ENCODE data around the gene TRIM22.
"Not testable (repeated sequence)": the region's sequence is repeated elsewhere in the genome, so short reads cannot be mapped to it uniquely, and the experiment has no call there.

Gene TRIM22, protein sequence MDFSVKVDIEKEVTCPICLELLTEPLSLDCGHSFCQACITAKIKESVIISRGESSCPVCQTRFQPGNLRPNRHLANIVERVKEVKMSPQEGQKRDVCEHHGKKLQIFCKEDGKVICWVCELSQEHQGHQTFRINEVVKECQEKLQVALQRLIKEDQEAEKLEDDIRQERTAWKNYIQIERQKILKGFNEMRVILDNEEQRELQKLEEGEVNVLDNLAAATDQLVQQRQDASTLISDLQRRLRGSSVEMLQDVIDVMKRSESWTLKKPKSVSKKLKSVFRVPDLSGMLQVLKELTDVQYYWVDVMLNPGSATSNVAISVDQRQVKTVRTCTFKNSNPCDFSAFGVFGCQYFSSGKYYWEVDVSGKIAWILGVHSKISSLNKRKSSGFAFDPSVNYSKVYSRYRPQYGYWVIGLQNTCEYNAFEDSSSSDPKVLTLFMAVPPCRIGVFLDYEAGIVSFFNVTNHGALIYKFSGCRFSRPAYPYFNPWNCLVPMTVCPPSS

DNA sequence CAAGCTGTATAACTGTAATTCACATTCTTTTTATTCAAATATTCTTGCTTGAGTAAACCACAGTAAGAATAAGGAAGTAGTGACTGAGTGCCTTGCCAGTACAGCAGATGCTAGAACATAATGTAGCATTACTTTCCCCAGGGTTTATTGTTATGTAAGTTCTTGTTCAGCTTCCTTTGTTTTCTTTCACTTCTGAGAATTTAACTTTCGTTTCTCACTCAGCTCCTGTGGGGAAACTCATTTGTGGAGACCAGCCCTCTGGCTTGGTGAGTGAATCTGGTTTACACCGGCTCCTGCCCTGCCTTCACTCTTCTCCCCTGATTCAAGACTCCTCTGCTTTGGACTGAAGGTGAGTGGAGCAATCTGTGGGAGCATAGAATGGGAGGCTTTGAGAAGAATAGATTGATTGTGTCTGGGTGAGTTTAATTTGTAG, at the start of gene TRIM22:
TSS of gene TRIM22 (plus strand) at position 240 of the 433 bp plus-strand sequence. CDS start 6,443 bp downstream, outside the sequence.
- peak; percentile 26 for DNase-seq (ENCODE audit: low read depth)

DNA sequence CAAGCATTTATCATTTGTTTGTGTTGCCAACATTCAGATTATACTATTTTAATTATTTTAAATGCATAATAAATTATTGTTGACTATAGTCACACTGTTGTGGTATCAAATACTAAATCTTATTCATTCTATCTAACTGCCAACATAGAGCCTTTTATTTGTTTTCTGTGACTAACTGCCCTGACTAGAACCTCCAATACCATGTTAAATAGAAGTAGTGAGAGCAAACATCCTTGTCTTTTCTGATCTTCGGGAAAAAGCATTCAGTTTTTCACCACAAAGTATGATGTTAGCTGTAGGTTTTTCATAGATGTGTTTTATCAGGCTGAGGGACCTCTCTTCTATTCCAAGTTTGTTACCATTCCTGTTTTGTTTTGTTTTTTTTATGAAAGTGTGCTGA, 49.6 kb upstream of the TRIM22 start:
- no peak for DNase-seq (ENCODE audit: low read depth)

DNA sequence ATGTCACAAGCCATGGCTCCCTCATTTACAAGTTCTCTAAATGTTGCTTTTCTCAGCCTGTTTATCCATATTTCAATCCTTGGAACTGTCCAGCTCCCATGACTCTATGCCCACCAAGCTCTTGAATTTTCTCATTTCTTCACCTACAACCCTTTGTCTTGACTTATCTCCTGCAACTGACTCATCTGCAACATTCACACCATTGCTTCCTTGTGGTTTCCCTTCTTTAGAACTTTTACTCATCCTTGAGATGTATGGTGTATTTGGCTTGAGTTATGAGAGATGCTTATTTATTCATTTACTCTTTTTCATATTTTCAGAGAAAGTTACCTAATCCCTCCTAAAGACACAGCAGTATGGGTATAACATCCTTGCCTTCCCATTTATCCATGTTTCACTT, 46.0 kb upstream of the TRIM22 start:
- DNase-seq (ENCODE audit: low read depth): no peak

DNA sequence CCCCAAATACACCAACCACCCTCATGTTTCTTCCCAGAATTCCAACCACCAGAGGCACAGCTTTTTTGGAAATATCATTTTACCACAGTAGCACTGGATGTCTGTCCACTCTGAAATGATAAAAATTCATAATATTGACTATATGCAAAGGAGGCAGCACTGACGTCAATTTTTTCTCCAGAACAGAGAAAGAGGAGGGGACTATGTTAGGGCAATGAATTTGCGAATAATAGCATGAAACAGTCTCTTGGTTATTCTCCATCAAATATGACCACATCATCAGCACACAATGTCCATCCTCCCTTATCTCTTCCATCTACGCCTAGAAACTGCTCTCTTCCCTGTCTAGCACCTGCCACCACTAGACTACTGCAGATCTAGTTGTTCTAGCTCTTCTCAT, 43.5 kb upstream of the TRIM22 start:
- DNase-seq (ENCODE audit: low read depth): no peak

DNA sequence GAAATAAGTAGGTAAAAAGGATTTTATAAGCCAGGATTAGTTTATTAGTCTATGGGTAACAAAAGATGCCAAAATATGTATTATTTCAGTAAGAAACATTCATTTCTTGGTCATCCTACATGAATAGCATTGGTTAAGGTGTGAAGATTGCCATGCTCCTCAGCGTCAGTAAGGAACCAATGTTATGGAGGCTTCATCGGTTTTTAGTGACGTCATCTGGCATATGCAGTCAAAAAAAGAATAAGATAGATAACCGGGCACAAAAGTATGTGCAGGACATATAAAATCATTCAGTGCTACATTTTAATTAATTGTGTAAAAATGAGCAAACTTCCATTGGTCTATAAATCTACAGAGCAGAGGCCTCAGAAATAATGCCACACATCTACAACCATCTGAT, 34.1 kb upstream of the TRIM22 start:
- DNase-seq (ENCODE audit: low read depth): no peak

DNA sequence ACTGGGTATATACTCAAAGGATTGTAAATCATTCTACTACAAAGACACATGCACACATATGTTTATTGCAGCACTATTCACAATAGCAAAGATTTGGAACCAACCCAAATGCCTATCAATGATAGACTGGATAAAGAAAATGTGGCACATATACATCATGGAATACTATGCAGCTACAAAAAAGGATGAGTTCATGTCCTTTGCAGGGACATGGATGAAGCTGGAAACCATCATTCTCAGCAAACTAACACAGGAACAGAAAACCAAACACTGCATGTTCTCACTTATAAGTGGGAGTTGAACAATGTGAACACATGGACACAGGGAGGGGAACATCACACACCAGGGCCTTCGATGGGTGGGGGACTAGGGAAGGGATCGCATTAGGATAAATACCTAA, 32.6 kb upstream of the TRIM22 start:
- not testable (repeated sequence) for DNase-seq (ENCODE audit: low read depth)

DNA sequence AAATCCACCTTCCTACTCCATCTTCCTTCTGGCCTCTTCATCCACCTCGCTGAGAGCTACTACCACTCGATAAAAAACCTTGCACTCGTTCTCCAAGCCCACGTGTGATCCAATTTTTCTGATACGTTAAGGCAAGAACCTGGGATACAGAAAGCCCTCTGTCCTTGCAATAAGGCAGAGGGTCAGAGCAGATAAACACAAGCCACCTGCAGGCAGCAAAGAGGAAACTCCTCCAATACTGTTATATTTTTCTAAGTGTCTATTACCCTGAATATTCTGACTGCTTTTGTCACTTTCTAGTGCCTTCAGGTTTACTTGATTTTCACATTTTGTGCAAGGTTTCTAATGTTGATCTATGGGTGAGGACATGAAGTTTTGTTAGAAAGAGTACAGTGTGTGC, 31.3 kb upstream of the TRIM22 start:
- no peak for DNase-seq (ENCODE audit: low read depth)

DNA sequence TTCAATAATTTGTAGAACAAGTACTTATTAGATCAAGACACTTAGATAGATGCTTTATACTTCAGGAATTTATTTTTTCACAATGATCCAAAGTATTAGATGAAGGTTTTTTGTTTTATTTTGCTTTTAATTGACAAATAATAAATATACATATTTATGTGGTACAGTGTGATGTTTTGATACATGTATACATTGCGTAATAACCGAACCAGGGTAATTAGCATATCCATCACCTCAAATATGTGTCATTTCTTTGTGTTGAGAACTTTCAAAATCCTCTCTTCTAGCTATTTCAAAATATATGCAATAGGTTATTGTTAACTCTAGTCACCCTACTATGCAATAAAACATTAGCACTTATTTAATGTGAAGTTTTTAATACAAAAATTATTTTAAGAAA, 26.1 kb upstream of the TRIM22 start:
- DNase-seq (ENCODE audit: low read depth): no peak

DNA sequence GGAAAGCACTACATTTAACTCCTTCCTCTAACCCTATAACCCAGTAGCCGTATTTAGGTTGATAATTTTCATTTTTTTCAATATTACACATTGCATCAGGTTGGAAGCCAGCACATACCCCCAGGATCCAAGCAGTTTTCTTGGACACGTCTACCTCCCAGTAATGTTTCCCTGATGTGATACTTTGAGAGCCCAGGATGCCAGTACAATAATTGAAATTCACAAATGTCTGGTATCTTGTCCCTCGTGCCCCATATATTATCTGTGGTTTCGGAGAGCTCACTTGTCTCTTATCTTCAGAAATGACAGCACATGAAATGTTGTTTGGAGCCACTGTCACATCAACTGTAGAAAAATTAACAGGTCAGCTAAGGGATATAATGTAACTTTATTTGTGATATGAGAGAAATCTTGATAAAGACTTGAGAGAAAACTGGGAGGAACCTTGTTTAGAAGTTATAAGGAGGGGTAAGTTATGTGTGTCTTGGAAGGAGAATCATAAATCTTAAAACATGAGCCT, 24.5 kb upstream of the TRIM22 start:
- no peak for DNase-seq (ENCODE audit: low read depth)

DNA sequence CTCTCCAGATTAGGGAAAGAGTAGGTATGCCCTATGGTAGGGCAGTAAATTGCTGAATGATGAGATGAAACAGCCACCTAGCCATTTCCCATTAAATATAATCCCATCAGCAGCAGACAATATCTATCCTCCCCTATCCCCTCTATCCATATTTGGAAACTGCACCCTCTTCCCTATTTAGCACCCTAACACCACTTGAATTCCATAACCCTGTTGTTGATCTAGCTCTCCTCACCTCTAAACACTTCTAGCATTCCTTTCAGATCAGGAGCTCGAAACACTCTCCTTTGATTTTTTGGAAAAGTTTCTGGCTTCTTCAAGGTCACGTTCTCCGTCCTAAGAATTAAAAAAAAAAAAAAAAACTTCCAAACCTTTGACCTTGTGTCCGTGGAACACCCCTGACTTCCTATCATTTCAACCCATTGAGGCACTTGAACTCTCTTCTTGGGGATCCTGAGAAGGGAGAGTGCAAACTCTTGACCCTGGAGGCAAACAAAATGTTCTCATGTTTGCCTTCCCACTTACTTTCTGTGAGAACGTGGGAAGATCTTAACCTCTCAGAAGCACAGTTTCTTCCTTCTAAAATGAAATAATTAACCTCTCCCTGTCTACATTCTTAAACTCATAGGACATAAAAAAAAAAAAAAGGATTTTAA, 23.7 kb upstream of the TRIM22 start:
- DNase-seq (ENCODE audit: low read depth): no peak

DNA sequence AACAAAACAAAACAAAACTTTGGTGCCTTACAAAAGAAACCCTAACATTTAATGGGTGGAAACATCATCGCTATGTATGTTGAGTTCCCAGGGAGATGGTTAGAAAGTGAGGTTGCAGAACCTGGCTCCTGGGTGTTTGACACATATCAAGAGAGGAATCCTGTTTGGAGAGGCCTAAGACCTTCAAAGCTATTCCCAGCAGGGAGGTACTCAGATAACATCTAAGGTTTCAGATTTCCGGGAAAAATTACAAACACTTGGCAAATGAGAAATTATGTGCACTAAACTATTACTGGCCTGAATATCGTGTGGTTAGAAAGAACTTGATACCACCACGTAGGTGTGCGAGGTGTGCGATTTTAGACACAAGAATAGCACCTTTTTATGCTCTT, 23.2 kb upstream of the TRIM22 start:
- DNase-seq (ENCODE audit: low read depth): no peak

DNA sequence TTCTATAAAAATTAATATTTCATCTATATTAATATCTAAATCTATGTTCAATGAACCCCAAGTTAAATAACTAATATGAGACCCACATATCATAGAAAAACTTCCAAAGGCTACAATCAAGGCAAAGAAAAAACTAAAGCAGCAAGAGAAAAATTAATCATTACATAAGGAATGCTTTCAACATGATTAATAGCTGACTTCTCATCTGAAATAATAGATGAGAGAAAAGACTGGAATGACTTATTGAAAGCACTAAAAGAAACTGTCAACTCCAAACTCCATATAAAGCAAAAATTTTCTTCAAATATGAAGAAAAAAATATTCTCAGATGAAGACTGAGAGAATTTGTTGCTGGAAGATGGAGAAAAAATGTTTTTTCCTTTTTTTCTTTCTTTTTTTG, 17.8 kb upstream of the TRIM22 start:
- no peak for DNase-seq (ENCODE audit: low read depth)

DNA sequence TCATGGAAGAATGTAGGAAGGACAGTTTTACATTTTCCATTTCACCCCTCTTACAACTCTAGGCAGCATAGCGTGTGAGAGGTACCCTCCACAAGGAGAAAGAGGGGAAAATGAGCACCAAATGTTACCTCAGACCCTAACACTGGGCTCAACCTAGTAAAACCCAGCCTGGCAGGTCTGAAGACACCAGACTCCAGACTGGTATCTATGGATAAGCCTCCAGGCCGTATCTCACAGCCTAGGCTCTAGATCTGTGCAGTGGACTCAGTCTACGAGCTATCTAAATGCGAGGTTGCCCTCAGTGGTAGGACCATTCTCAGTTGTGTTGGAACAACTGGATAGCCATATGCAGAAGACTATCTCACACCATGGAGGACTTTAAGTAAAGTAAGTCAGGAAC, 15.2 kb upstream of the TRIM22 start:
- DNase-seq (ENCODE audit: low read depth): no peak

DNA sequence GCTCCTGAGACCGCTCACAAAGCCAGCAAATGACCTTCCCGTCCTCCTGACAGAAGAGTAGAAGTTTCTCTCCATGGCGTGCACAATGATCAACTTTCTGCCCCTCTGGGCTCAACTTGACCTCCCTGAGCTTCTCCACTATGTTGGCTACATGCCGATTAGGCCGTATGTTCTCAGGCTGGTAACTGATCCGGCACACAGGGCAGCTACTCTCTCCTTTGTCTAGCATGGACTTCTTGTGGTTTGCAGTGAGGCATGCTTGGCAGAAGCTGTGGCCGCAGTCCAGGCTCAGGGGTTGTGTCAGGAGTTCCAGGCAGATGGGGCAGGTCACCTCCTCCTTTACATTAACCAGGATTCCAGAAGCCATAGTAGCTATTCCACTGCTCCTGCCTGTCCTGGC, 9.8 kb upstream of the TRIM22 start:
- no peak for DNase-seq (ENCODE audit: low read depth)

DNA sequence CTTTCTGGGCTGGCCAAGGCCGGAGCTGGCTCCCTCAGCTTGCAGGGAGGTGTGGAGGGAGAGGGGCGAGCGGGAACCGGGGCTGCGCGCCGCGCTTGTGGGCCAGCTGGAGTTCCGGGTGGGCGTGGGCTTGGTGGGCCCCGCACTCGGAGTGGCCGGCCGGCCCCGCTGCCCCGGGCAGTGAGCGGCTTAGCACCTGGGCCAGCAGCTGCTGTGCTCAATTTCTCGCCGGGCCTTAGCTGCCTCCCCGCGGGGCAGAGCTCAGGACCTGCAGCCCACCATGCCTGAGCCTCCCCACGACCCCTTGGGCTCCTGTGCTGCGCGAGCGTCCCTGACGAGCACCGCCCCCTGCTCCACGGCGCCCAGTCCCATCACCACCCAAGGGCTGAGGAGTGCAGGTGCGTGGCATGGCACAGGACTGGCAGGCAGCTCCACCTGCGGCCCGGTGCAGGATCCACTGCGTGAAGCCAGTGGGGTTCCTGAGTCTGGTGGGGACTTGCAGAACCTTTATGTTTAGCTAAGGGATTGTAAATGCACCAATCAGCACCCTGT, 6.6 kb upstream of the TRIM22 start:
- not testable (repeated sequence) for DNase-seq (ENCODE audit: low read depth)

DNA sequence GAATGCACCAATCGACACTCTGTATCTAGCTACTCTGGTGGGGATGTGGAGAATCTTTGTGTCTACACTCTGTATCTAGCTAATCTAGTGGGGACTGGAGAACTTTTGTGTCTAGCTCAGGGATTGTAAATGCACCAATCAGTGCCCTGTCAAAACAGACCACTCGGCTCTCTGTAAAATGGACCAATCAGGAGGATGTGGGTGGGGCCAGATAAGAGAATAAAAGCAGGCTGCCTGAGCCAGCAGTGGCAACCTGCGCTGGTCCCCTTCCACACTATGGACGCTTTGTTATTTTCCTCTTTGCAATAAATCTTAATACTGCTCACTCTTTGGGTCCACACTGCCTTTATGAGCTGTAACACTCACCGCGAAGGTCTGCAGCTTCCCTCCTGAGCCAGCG, 6.0 kb upstream of the TRIM22 start:
- DNase-seq (ENCODE audit: low read depth): peak; percentile 22

DNA sequence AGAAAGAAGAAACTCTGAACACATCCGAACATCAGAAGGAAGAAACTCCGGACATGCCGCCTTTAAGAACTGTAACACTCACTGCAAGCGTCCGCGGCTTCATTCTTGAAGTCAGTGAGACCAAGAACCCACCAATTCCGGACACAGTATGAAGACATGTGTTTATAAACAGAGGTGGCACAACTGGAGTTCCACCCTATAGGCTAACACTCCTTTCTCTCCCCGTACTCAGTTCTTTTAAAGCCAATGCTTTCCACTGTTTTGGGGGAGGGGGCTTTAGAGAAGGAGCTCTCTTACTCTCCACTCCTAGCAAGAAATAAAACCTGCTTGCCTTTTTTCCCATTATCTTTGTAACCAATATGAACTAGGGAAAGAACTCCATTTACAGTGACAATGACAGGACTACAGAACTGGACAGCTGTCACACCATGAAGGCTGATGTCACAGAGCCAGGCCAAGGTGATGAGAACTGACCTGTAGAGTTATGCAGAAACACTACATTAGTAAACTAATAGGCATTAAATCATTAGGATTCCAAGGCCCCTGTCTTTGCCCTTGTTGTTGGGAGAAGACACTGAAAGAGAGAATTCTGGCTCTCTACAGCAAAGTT, 5.4 kb upstream of the TRIM22 start:
- DNase-seq (ENCODE audit: low read depth): no peak

DNA sequence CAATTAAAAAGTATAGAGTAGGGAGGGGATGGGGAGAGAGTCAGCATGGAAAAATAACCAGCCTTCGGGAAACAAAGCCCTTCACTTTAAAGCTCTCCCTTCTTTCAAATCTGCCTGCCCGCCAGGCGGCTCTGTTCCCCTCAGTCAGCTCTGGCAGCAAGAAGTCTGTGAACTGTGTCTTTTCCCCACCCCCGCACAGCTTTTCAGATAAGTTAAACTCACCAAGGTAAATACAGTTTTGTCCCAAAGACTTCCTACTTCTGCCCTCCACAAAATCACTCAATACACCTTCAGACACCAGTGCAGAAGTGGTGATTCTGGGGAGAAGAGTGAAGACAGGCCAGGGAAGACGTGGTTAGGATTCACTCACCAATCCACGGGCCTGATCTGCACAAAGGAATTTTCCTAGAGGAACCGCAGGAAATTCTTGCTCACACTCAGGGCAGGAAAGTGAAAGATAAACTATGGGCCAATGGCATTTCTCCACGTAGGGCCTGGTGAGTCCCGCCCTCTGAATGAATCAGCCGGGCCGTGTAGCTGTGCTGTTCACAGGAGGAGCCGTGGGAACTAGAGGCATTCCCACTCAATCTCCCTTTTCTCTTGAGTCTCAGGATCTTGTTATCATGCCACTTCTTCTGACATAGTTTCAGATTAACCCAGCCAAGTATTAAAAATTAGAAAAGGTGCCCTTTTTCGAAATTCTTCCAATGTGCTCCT, 4.8 kb upstream of the TRIM22 start, which contains the start of gene TRIM5:
TSS of gene TRIM5 (minus strand) at position 429 of the 717 bp plus-strand sequence. CDS start 4,897 bp downstream, outside the sequence.
- DNase-seq (ENCODE audit: low read depth): peak; percentile 62

DNA sequence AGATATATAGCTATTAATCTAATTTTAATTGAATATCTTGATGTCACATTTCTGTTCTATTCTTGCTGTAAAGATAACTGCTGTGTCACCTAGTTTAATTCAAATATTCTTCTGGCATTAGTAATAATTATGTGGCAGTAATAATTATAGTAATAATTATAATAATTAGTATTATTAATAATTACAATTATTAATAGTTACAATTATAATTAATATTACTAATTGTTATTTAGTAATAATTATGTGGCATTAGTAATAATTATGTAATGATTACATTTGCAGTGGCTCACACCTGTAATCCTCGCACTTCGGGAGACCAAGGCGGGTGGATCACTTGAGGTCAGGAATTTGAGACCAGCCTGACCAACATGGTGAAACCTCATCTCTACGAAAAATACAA, 3.2 kb upstream of the TRIM22 start:
- DNase-seq (ENCODE audit: low read depth): no peak

DNA sequence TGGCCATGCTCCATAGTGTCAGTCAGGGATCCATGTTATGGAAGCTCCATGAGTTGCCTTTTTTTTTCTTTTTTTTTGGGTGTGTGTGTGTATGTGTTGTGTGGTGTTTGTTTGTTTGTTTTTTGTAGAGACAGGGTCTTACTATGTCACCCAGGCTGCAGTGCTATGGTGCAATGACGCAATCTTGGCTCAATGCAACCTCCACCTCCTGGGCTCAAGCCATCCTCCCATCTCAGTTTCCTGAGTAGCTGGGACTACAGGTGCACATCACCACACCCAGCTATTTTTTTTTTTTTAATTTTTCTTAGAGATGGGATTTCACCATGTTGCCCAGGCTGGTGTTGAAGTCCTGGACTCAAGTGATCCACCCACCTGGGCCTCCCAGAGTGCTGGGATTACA, 1.1 kb upstream of the TRIM22 start:
- DNase-seq (ENCODE audit: low read depth): no peak

DNA sequence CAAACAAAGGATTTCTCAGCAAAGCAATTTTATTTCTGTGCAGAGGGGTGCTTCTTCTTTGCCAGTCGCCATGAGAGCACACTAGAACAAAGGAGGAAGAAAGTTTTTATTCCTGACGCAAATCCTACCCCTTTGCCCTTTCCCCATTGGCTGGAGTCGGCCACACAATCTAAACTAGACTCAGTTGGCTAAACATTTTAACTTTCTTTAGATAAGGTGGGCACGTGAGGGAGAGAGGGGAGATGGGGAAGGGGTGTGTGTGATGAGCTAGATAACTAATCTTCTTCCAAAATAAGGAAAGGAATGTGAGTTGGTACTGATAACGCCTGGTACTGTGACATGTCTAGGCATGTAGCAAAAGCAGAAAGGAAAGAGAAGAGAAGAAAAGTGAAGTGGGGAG, 626 bp downstream of the TRIM22 start:
- no peak for DNase-seq (ENCODE audit: low read depth)

DNA sequence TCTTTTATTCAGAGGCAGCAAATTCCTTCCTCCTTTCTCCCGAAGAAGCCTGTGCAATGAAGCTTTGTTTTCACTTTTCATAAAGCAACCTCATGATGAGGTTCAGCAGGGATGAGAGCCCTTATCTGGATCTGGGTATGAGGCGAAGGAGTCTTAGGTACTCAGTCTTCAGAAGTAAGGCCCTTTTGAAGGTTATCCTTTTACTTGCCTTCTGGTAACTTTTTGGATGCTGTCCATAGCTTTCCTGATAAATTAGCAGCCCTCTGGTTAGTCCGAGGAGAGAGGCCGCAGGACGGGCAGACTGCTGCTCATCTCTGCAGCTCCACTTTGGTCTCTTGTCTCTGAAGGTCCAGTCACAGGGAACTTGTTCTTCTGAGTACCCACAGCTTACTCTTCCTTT, 1.1 kb downstream of the TRIM22 start:
- DNase-seq (ENCODE audit: low read depth): no peak

Data from activated T-cell treated with anti-CD3 and anti-CD28 coated beads for 48 hours (primary cell).